HCT116 (cell line): ENCODE data around the gene CCDC102B. TPM values are rescaled to one million over a fixed set of nuclear protein-coding genes. Genes with fewer than 3 reads are reported as not detected.

Source experiments
- ATAC-seq: fragments of 200-7000 bp; cut with Tn5 transposase; 2 replicates; pipeline ENCODE4 v1.9.1; 2020; ENCODE audit warnings: mild to moderate bottlenecking, moderate library complexity
- BruUV-seq: library from RNA; stranded (reverse); fragments of 400-500 nt; replicated peaks from 2 replicates; lab custom pipeline; 2021; lab: Mats Ljungman, UMichigan
- CTCF ChIA-PET: fragments of 300-600 bp; sonication (Branson Sonifier 250); formaldehyde crosslinking; loops from one replicate; lab custom pipeline; 2021; ENCODE audit warnings: antibody characterized with exemption; lab: Charles Lee
- POLR2A ChIA-PET: fragments of 300-600, 350-600 bp; sonication (Branson Sonifier 250); formaldehyde crosslinking; loops from one replicate; lab custom pipeline; 2021; ENCODE audit warnings: antibody characterized with exemption; lab: Charles Lee
- RAD21 ChIA-PET, 2 experiments: fragments of 300-600 bp; sonication (Branson Sonifier 250); formaldehyde crosslinking; loops; one replicate each; lab custom pipeline; 2023; ENCODE audit warnings: low total read pairs in 2 of 2; ENCODE audit not compliant: uncharacterized antibody in 2 of 2, unreplicated experiment in 2 of 2, low non-redundant PET in 1 of 2; lab: Charles Lee
- DNase-seq: peaks from one replicate; pipeline ENCODE4 v3.0.0-alpha.2; 2010; ENCODE audit warnings: low read depth, low spot score
- H2AFZ ChIP-seq: fragments of 200-600 bp; shearing (Covaris generic), sonication (generic); 2 replicates; pipeline ENCODE4 v1.6.1; 2017; ENCODE audit warnings: low read depth, mixed run types, mixed read lengths, antibody characterized with exemption, low read length; ENCODE audit not compliant: poor library complexity, severe bottlenecking
- H3K27ac ChIP-seq: 2 replicates; pipeline ENCODE4 v1.5.1; 2012; ENCODE audit warnings: low read depth, low read length
- H3K27me3 ChIP-seq: fragments of 200-600 bp; sonication (generic); 2 replicates; pipeline ENCODE4 v1.6.1; 2016; ENCODE audit warnings: mixed run types, low read length, mixed read lengths; ENCODE audit not compliant: insufficient read depth
- H3K36me3 ChIP-seq, 2 experiments: fragments of 200-500 bp in 1 of 2; fragments of 200-600 bp in 1 of 2; sonication (Bioruptor generic) in 1 of 2; sonication (generic) in 1 of 2; 2 replicates each; pipeline versions ENCODE4 v1.5.1 to v1.6.1; 2014 to 2016; ENCODE audit warnings: low read length in 2 of 2, inconsistent platforms in 1 of 2, mixed read lengths in 1 of 2, mixed run types in 1 of 2; ENCODE audit not compliant: insufficient read depth in 2 of 2, control insufficient read depth in 1 of 2
- H3K4me1 ChIP-seq, 2 experiments: fragments of 200-600 bp in 1 of 2; sonication (generic) in 1 of 2; 2 replicates each; pipeline versions ENCODE4 v1.5.1 to v1.6.1; 2012 to 2017; ENCODE audit warnings: low read length in 2 of 2, inconsistent platforms in 1 of 2, mild to moderate bottlenecking in 1 of 2, mixed read lengths in 1 of 2, mixed run types in 1 of 2, moderate library complexity in 1 of 2; ENCODE audit not compliant: insufficient read depth in 2 of 2, control insufficient read depth in 1 of 2
- H3K4me2 ChIP-seq: fragments of 200-600 bp; sonication (generic); 2 replicates; pipeline ENCODE4 v1.6.1; 2017; ENCODE audit warnings: mixed run types, low read length, mixed read lengths
- H3K4me3 ChIP-seq, 2 experiments: fragments of 200-600 bp in 1 of 2; sonication (generic) in 1 of 2; replicated peaks in 1 of 2; 2 replicates each; pipeline ENCODE4 v1.5.1; 2011 to 2016; ENCODE audit warnings: low read length in 2 of 2, control low read depth in 1 of 2, low read depth in 1 of 2, mild to moderate bottlenecking in 1 of 2, mixed read lengths in 1 of 2, mixed run types in 1 of 2
- H3K79me2 ChIP-seq: fragments of 200-600 bp; sonication (generic); 2 replicates; pipeline ENCODE4 v1.6.1; 2017; ENCODE audit warnings: mild to moderate bottlenecking, mixed run types, low read length, moderate library complexity, mixed read lengths; ENCODE audit not compliant: insufficient read depth
- H3K9ac ChIP-seq: fragments of 200-600 bp; sonication (generic); 2 replicates; pipeline ENCODE4 v1.6.1; 2016; ENCODE audit warnings: low read length, mixed read lengths
- H3K9me2 ChIP-seq: fragments of 200-600 bp; sonication (generic), shearing (Covaris generic); 2 replicates; pipeline ENCODE4 v1.6.1; 2017; ENCODE audit warnings: mixed run types, mild to moderate bottlenecking, moderate library complexity; ENCODE audit not compliant: insufficient read depth
- H3K9me3 ChIP-seq, 2 experiments: fragments of 200-500 bp in 1 of 2; fragments of 200-600 bp in 1 of 2; sonication (Bioruptor generic) in 1 of 2; sonication (generic) in 1 of 2; 2 replicates each; pipeline ENCODE4 v1.6.1; 2014 to 2017; ENCODE audit warnings: low read length in 2 of 2, mixed read lengths in 2 of 2, inconsistent platforms in 1 of 2, low read depth in 1 of 2, mild to moderate bottlenecking in 1 of 2, mixed run types in 1 of 2, moderate library complexity in 1 of 2; ENCODE audit not compliant: control insufficient read depth in 1 of 2, insufficient read depth in 1 of 2
- H4K20me1 ChIP-seq: fragments of 200-600 bp; sonication (generic), shearing (Covaris generic); 2 replicates; pipeline ENCODE4 v1.6.1; 2017; ENCODE audit warnings: mixed run types, mild to moderate bottlenecking, moderate library complexity; ENCODE audit not compliant: insufficient read depth
- CEBPB ChIP-seq: IDR thresholded peaks from 2 replicates; pipeline ENCODE4 v1.6.1; 2012; ENCODE audit warnings: low read depth
- RAD21 ChIP-seq: IDR thresholded peaks from 2 replicates; pipeline ENCODE4 v1.6.1; 2012; ENCODE audit warnings: low read depth, mild to moderate bottlenecking
- SIN3A ChIP-seq: IDR thresholded peaks from 2 replicates; pipeline ENCODE4 v1.6.1; 2012; ENCODE audit warnings: low read depth
- TCF7L2 ChIP-seq: IDR thresholded peaks from 2 replicates; pipeline ENCODE4 v1.7.0; 2011; ENCODE audit warnings: borderline replicate concordance, inconsistent platforms; ENCODE audit not compliant: insufficient read depth, insufficient read length; ENCODE audit errors: extremely low read depth
- YY1 ChIP-seq: IDR thresholded peaks from 2 replicates; pipeline ENCODE4 v1.6.1; 2011; ENCODE audit warnings: low read length, low read depth, moderate library complexity, mild to moderate bottlenecking; ENCODE audit not compliant: insufficient replicate concordance; ENCODE audit errors: extremely low read depth
- intact Hi-C: fragments of 100-400 bp; cut with micrococcal nuclease; formaldehyde crosslinking; loops from 2 replicates; pipeline ENCODE4 v1.10.0; 2022
- total RNA-seq: library from RNA; stranded (reverse); gene quantifications from one replicate; pipeline ENCODE4 v1.2.1, GENCODE V29; 2021; ENCODE audit not compliant: unreplicated experiment
- TF ChIP-seq, protein P1 (sequence below): IDR thresholded peaks from 2 replicates; pipeline ENCODE4 v1.6.1; 2012; ENCODE audit warnings: low read depth
- TF ChIP-seq, protein P2 (sequence below): IDR thresholded peaks from 2 replicates; pipeline ENCODE4 v1.6.1; 2012
- TF ChIP-seq, protein P3 (sequence below), 3 experiments: fragments of 200-600 bp in 1 of 3; sonication (generic) in 1 of 3; IDR thresholded peaks in 2 of 3; conservative IDR thresholded peaks in 1 of 3; 2 replicates each; pipeline ENCODE4 v1.5.1; 2012 to 2017; ENCODE audit warnings: low read depth in 2 of 3, low read length in 2 of 3, antibody characterized with exemption in 1 of 3, borderline replicate concordance in 1 of 3, control low read depth in 1 of 3, mild to moderate bottlenecking in 1 of 3, mixed read lengths in 1 of 3, mixed run types in 1 of 3, moderate library complexity in 1 of 3; ENCODE audit not compliant: insufficient read depth in 1 of 3

CCDC102B gene
- total RNA-seq, 1 experiment from 2014 or later, result 1.9 TPM

GRCh38 chr18:68935686-68936085 lies 137.8 kb downstream of the CCDC102B start:
- Histone ChIP-seq H3K4me1 (no peaks in the 10 kb centered on the region), H3K9me2 (no peaks in the 10 kb centered on the region), H3K9ac (no peak overlapping the region), H3K27ac (no peak overlapping the region), H4K20me1 (no peaks in the 10 kb centered on the region), H3K36me3 (no peaks in the 10 kb centered on the region), H3K79me2 (no peaks in the 10 kb centered on the region), H3K9me3 (no peaks in the 10 kb centered on the region), H3K4me2 (no peak overlapping the region), H3K27me3 (no peaks in the 10 kb centered on the region), H3K4me3 (no peak overlapping the region), H2AFZ (no peak overlapping the region)
- TF ChIP-seq, protein P1, sequence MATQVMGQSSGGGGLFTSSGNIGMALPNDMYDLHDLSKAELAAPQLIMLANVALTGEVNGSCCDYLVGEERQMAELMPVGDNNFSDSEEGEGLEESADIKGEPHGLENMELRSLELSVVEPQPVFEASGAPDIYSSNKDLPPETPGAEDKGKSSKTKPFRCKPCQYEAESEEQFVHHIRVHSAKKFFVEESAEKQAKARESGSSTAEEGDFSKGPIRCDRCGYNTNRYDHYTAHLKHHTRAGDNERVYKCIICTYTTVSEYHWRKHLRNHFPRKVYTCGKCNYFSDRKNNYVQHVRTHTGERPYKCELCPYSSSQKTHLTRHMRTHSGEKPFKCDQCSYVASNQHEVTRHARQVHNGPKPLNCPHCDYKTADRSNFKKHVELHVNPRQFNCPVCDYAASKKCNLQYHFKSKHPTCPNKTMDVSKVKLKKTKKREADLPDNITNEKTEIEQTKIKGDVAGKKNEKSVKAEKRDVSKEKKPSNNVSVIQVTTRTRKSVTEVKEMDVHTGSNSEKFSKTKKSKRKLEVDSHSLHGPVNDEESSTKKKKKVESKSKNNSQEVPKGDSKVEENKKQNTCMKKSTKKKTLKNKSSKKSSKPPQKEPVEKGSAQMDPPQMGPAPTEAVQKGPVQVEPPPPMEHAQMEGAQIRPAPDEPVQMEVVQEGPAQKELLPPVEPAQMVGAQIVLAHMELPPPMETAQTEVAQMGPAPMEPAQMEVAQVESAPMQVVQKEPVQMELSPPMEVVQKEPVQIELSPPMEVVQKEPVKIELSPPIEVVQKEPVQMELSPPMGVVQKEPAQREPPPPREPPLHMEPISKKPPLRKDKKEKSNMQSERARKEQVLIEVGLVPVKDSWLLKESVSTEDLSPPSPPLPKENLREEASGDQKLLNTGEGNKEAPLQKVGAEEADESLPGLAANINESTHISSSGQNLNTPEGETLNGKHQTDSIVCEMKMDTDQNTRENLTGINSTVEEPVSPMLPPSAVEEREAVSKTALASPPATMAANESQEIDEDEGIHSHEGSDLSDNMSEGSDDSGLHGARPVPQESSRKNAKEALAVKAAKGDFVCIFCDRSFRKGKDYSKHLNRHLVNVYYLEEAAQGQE, result peak; percentile 37
- TF ChIP-seq SIN3A, result no peak
- intact Hi-C loops, result no loop called here
- DNase-seq (no peak), ATAC-seq (no peak)
- ChIA-PET CTCF (no interaction called here), POLR2A (no interaction called here), RAD21 (no interaction called here)
- BruUV-seq, result no TSS peak

- H3K79me2 ChIP-seq, result no peaks in the 10 kb centered on the region
- H3K4me1 ChIP-seq, result no peaks in the 10 kb centered on the region
- ChIA-PET RAD21 (no interaction called here), POLR2A (no interaction called here), CTCF (no interaction called here)
- no peaks in the 10 kb centered on the region for H3K36me3 ChIP-seq
- H2AFZ ChIP-seq, result no peak overlapping the region
- no peaks in the 10 kb centered on the region for H4K20me1 ChIP-seq
- H3K27me3 ChIP-seq, result no peaks in the 10 kb centered on the region
- no TSS peak for BruUV-seq
- no peak overlapping the region for H3K27ac ChIP-seq
- H3K4me2 ChIP-seq, result no peak overlapping the region
- no peak overlapping the region for H3K9ac ChIP-seq
- intact Hi-C loops, result no loop called here
- H3K4me3 ChIP-seq, result no peak overlapping the region
- H3K9me2 ChIP-seq, result no peaks in the 10 kb centered on the region
- DNase-seq (no peak), ATAC-seq (no peak)
- H3K9me3 ChIP-seq, result no peaks in the 10 kb centered on the region
- TF ChIP-seq, protein P2, sequence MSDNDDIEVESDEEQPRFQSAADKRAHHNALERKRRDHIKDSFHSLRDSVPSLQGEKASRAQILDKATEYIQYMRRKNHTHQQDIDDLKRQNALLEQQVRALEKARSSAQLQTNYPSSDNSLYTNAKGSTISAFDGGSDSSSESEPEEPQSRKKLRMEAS, result no peak
- TF ChIP-seq, protein P3, sequence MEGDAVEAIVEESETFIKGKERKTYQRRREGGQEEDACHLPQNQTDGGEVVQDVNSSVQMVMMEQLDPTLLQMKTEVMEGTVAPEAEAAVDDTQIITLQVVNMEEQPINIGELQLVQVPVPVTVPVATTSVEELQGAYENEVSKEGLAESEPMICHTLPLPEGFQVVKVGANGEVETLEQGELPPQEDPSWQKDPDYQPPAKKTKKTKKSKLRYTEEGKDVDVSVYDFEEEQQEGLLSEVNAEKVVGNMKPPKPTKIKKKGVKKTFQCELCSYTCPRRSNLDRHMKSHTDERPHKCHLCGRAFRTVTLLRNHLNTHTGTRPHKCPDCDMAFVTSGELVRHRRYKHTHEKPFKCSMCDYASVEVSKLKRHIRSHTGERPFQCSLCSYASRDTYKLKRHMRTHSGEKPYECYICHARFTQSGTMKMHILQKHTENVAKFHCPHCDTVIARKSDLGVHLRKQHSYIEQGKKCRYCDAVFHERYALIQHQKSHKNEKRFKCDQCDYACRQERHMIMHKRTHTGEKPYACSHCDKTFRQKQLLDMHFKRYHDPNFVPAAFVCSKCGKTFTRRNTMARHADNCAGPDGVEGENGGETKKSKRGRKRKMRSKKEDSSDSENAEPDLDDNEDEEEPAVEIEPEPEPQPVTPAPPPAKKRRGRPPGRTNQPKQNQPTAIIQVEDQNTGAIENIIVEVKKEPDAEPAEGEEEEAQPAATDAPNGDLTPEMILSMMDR (IDR thresholded peaks at IDR 0.05 in 2 of 3, conservative IDR thresholded peaks at IDR 0.05 in 1 of 3; ENCODE audit: borderline replicate concordance in 1 of 3, insufficient read depth in 1 of 3, low read depth in 2 of 3, low read length in 2 of 3), result no peak
- no peak for TF ChIP-seq CEBPB
- TF ChIP-seq RAD21, result no peak
- TF ChIP-seq YY1, result no peak
- no peak for TF ChIP-seq TCF7L2
- TF ChIP-seq, protein P1, result no peak
Observed at GRCh38 chr18:68937029-68937599, 139.2 kb downstream of the CCDC102B start.
